GM21390 (cell line): ENCODE results near the gene CLIC1.

Experiments
- ATAC-seq: cut with Tn5 transposase; IDR thresholded peaks from one replicate; pipeline ENCODE4 v1.9.1; 2021; ENCODE audit not compliant: unreplicated experiment

The CLIC1 gene

GRCh38 chr6:31736021-31736767 is at the start of gene CLIC1:
CLIC1 (minus strand) TSS chr6:31736530; CDS start chr6:31736300, 230 bp downstream.
- ATAC-seq: no peak

- no peak for ATAC-seq
These were observed 49.1 kb upstream of the CLIC1 start for GRCh38 chr6:31785475-31785874.

- ATAC-seq: no peak
These were observed 48.0 kb upstream of the CLIC1 start for GRCh38 chr6:31784098-31784925.

GRCh38 chr6:31782126-31782855 is 46.0 kb upstream of the CLIC1 start:
- ATAC-seq: no peak

- ATAC-seq: no peak
These were observed 45.2 kb upstream of the CLIC1 start for GRCh38 chr6:31781244-31782125.

GRCh38 chr6:31780507-31781243 is 44.3 kb upstream of the CLIC1 start:
- no peak for ATAC-seq

GRCh38 chr6:31779908-31780307 is 43.6 kb upstream of the CLIC1 start:
- ATAC-seq: no peak

- no peak for ATAC-seq
These were observed 42.9 kb upstream of the CLIC1 start for GRCh38 chr6:31778999-31779885.

GRCh38 chr6:31778193-31778592 is 41.9 kb upstream of the CLIC1 start:
- ATAC-seq: no peak

GRCh38 chr6:31777667-31778050 is 41.3 kb upstream of the CLIC1 start:
- no peak for ATAC-seq

GRCh38 chr6:31776989-31777666 is 40.8 kb upstream of the CLIC1 start, which contains the start of gene VWA7:
VWA7 (minus strand) TSS chr6:31777328; CDS start chr6:31776779, 549 bp downstream.
- ATAC-seq: no peak

GRCh38 chr6:31776485-31776988 is 40.2 kb upstream of the CLIC1 start:
- ATAC-seq: no peak

- no peak for ATAC-seq
These were observed 39.5 kb upstream of the CLIC1 start for GRCh38 chr6:31775633-31776484.

GRCh38 chr6:31775184-31775583 is 38.9 kb upstream of the CLIC1 start:
- ATAC-seq: no peak

- no peak for ATAC-seq
These were observed 35.6 kb upstream of the CLIC1 start for GRCh38 chr6:31771992-31772358.

- ATAC-seq: no peak
These were observed 34.5 kb upstream of the CLIC1 start for GRCh38 chr6:31770860-31771259.

- ATAC-seq: no peak
These were observed 33.5 kb upstream of the CLIC1 start for GRCh38 chr6:31769684-31770371.
